HL-60 (cell line): ENCODE results near the gene TBC1D22A.

Experiments
- GABPA ChIP-seq: IDR thresholded peaks from 2 replicates; pipeline ENCODE4 v1.6.1; 2012; ENCODE audit warnings: low read depth
- POLR2AphosphoS5 ChIP-seq: IDR thresholded peaks from 2 replicates; pipeline ENCODE4 v1.6.1; 2012; ENCODE audit warnings: low read depth
- SPI1 ChIP-seq: IDR thresholded peaks from 2 replicates; pipeline ENCODE4 v1.6.1; 2012; ENCODE audit warnings: low read depth, mild to moderate bottlenecking, borderline replicate concordance
- TF ChIP-seq, protein P1 (sequence below): IDR thresholded peaks from one replicate; pipeline ENCODE4 v1.5.1; 2011; ENCODE audit warnings: low read length, control low read depth, inconsistent platforms; ENCODE audit not compliant: insufficient read depth
- TF ChIP-seq, protein P2 (sequence below): IDR thresholded peaks from 2 replicates; pipeline ENCODE4 v1.6.1; 2012; ENCODE audit warnings: low read depth; ENCODE audit not compliant: insufficient replicate concordance

GRCh38 chr22:46795140-46795539 is 32.7 kb downstream of the TBC1D22A start:
- TF ChIP-seq, protein P1, sequence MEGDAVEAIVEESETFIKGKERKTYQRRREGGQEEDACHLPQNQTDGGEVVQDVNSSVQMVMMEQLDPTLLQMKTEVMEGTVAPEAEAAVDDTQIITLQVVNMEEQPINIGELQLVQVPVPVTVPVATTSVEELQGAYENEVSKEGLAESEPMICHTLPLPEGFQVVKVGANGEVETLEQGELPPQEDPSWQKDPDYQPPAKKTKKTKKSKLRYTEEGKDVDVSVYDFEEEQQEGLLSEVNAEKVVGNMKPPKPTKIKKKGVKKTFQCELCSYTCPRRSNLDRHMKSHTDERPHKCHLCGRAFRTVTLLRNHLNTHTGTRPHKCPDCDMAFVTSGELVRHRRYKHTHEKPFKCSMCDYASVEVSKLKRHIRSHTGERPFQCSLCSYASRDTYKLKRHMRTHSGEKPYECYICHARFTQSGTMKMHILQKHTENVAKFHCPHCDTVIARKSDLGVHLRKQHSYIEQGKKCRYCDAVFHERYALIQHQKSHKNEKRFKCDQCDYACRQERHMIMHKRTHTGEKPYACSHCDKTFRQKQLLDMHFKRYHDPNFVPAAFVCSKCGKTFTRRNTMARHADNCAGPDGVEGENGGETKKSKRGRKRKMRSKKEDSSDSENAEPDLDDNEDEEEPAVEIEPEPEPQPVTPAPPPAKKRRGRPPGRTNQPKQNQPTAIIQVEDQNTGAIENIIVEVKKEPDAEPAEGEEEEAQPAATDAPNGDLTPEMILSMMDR: no peak
- no peak for TF ChIP-seq POLR2AphosphoS5
- TF ChIP-seq, protein P2, sequence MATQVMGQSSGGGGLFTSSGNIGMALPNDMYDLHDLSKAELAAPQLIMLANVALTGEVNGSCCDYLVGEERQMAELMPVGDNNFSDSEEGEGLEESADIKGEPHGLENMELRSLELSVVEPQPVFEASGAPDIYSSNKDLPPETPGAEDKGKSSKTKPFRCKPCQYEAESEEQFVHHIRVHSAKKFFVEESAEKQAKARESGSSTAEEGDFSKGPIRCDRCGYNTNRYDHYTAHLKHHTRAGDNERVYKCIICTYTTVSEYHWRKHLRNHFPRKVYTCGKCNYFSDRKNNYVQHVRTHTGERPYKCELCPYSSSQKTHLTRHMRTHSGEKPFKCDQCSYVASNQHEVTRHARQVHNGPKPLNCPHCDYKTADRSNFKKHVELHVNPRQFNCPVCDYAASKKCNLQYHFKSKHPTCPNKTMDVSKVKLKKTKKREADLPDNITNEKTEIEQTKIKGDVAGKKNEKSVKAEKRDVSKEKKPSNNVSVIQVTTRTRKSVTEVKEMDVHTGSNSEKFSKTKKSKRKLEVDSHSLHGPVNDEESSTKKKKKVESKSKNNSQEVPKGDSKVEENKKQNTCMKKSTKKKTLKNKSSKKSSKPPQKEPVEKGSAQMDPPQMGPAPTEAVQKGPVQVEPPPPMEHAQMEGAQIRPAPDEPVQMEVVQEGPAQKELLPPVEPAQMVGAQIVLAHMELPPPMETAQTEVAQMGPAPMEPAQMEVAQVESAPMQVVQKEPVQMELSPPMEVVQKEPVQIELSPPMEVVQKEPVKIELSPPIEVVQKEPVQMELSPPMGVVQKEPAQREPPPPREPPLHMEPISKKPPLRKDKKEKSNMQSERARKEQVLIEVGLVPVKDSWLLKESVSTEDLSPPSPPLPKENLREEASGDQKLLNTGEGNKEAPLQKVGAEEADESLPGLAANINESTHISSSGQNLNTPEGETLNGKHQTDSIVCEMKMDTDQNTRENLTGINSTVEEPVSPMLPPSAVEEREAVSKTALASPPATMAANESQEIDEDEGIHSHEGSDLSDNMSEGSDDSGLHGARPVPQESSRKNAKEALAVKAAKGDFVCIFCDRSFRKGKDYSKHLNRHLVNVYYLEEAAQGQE: no peak
- TF ChIP-seq SPI1: no peak
- no peak for TF ChIP-seq GABPA
